Activated CD8-positive, alpha-beta memory T cell treated with anti-CD3 and anti-CD28 coated beads, Interleukin-2, amount 50 U/mL, for 1 hour (primary cell): Measurements from ENCODE around the gene KAZALD1.

Source experiments
- DNase-seq: peaks from one replicate; pipeline ENCODE4 v3.0.0-alpha.2; 2020; ENCODE audit errors: extremely low read depth

Gene KAZALD1

DNA sequence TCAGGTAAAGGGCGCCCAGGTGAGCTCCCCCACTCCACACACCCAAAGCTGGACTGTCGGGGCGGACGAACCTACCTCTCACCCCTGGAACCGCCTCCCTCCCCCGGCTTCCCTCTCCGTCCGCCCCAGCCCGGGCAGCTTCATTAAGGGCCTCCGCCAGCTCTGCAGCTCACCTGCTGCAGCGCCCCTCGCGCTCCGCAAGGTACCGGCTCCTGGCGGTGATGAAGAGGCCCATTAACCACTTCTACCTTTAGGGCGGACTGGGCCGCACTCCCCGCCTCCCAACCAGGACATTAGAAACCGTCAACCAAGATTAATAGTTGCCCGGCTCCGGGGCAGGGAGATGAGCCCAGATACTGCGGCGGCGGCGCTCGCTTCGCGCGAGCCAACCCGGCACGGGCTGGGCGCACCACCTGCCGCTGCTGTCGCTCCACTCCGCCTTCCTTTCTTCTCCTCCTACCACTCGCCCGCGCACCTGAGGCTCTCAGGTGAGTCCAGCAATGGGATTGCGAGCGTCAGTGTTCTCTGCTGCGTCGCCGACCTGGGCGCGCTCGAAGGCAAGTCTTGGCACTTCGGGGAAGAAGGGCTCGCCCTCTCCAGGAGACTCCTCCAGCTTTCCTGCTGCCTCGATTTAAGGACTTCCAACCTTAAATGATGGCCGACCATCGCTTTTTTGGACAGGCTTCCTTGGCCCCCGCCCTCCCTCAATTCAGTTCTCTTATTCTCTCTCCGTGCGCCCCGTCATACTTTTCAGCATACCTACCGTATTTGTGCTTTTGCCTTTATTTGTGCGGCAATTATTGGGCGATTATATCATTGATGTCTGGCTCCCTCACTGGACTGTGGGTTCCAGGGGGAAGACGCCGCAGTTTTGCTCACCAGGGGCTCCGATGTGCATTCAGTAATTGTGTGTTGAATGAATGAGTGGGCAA, 13.6 kb upstream of the KAZALD1 start:
- DNase-seq: no peak

DNA sequence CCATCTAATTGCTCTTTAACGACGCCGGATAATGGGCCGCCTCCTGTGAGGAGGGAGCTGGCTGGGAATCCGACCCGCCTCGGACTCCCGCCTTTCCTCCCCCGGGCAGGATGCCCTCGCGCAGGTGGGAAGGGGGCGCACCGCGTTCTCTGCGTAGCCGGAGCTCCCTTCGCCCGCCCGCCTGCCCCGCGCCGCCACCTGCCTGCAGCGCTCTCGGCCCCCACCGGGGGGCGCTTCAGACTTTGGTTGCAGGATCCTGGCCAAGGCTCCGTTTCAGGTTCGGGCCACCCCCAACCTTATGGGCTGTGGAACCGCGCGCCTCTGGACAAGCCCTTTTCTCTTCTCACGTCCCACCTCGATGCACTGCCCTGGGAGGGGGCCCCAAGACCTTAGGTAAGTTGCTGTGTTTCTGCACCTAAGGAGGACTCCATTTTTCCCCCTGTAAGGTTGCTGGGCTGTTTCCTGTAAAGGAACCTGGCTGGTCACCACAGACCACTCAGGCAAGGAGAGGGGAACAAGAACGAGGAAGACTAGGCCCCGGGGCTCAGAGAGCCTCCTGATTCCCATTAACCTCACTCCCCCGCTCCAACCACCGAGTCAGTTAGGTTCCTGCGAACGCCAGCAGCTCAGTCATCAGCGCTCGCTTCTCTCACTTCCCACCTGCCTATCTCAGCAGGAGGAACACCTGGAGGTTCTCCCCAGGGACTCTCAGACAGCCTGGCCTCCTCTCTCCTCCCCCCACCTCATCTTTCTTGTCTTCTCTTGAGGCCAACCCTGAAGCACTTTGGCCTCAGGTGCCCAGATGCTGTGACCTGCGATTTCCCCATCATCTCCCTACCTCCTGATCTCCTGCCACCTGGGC, 11.3 kb upstream of the KAZALD1 start:
- no peak for DNase-seq

DNA sequence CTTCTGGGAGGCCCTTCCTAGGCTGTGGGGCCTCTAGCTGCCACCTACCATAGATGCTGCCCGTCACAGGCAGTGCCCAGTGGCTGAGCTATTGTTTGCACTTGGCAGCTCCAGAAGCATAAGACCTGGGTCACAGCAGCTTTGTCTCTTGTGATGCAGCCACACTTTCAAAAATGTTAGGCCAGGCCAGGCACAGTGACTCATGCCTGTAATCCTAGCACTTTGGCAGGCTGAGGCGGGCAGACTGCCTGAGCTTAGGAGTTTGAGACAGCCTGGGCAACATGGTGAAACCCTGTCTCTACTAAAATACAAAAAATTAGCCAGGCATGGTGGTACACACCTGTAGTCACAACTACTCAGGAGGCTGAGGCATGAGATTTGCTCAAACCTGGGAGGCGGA, 9.5 kb upstream of the KAZALD1 start:
- no peak for DNase-seq

DNA sequence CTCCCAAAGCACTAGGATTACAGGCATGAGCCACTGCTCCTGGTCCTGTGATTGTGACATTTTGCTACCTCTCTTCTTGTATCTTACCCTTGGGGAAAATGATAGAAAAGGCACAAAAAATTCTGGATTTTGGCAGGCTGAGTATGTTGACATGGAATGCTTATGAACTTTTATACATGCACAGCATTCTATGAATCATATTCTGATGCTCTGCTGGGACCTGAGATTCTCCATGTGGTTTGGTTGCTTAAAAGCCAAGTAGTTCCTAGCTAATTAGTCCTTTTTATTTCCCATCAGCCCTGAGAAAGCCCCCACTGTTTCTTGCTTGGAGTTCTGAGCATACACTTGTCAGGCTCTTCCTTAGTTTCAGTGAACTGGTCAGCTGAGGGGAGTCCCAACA, 8.3 kb upstream of the KAZALD1 start:
- DNase-seq: no peak

DNA sequence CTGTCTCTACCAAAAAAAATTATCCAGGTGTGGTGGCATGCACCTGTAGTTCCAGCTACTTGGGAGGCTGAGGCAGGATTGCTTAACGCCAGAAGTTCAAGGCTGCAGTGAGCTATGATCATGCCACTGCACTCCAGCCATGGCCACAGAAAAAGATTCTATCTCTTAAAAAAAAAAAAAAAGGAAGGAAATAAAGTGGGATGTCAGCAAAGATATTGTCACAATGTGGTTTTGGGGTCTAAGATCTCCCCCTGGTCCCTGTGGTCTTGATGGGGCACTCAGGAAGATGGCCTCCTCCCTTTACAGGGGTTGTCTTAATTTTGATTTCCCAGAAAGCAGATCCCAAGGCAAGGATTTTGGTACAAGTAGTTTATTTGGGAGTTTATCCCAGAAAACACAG, 7.4 kb upstream of the KAZALD1 start:
- no peak for DNase-seq

DNA sequence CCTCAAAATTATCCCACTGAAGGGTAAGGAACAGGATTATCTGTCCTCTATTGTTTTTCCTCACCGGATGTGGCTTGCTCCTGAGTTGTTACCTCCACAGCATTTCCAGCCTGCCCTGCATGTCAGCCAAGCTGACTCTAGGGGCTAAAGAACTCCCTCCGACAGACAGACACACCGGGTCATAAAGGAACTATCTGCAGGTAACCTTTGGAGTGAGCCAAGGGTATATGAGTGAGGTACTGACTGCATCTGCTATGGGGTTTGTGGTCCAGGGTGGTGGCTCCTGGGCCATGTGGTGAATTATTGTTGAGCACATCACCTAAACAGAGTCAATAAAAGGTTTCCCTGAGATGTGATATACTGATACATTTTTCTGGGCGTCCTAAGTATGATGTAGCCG, 6.9 kb upstream of the KAZALD1 start:
- no peak for DNase-seq

DNA sequence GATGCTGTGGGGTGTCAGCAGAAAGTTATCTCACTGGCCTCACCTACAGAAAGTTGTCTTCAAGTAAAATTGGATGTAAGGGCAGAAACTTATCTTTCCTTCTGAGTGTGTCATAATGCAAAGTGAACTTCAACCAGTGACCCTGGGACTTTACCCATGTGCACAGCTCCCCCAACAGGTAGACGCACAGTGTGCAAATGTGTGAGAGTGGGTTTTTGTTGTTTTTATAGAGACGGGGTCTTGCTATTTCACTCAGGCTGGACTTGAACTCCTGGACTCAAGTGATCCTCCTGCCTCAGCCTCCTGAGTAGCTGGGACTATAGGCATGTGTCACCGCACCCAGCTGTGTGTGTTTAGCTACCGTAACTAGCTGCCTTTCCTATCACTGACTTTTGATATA, 6.4 kb upstream of the KAZALD1 start:
- no peak for DNase-seq

DNA sequence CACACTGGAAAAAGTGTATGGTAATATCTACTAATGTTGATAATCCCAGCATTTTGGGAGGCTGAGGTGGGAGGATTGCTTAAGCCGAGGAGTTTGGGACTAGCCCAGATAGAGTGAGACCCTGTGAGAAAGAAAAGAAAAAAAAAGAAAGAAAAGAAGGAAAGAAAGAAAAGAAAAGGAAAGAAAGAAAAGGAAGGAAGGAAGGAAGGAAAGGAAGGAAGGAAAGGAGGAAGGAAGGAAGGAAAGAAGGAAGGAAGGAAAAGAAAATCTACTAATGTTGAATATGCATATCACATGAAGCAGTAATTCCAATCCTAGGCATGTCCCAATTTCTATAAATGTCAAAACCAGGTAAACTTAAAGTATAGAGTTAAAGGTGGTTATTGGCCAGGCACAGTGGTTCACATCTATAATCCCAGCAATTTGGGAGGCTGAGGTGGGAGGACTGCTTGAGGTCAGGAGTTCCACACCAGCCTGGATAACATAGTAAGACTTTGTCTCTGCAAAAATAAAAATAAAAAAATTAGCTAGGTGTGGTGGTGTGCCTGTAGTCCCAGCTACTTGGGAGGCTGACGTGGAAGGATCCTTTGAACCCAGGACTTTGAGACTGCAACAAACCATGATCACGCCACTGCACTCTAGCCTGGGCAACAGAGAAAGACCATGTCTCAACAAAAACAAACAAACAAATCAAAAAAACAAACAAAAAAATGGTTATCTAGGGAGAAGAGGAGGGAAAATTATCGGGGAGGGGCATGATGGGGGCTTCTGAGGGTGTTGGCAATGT, 5.2 kb upstream of the KAZALD1 start:
- no peak for DNase-seq

DNA sequence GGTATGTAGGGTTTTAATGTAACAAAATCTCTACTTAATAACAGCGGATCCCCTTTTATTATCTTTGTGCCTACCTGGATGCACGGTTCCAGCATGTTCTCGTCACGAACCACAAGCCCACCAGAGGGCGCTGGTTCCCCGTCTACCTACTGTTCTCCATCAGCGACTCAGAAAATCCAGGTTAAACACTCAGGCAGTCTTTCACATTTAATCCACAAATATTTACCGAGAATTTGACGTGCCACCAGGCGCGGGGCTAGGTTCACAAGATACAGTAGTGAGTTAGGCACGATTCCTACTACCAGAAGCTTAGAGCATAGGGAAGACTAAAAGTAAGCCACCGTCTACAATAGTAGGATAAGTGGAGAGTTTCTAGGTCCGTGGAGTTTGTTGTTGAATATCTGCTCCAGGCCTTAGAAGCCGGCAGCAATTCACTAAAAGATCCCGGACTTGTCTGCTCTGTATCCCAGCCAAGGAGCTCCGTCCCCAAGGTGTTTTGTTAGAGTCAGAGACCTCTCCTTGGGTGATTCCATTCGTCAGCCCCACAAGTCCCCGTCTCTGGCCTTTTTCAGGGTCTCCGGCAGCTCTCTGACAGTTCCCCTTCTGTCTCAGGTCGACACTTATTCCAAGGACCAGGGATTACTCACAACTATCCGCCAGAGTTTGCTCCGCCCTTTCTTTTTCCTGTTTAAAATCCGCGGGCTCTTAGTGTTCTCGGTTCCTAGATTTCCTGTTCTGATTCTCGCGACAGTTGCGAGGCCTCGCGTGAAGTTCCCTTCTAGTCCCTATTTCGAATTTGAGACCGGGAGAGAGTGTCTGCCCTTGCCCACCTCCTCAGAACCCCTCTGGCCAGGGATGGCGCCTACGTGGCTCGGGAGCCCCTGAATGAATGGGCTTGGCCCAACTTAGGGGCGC, 1.5 kb upstream of the KAZALD1 start:
- peak; percentile 76 for DNase-seq

DNA sequence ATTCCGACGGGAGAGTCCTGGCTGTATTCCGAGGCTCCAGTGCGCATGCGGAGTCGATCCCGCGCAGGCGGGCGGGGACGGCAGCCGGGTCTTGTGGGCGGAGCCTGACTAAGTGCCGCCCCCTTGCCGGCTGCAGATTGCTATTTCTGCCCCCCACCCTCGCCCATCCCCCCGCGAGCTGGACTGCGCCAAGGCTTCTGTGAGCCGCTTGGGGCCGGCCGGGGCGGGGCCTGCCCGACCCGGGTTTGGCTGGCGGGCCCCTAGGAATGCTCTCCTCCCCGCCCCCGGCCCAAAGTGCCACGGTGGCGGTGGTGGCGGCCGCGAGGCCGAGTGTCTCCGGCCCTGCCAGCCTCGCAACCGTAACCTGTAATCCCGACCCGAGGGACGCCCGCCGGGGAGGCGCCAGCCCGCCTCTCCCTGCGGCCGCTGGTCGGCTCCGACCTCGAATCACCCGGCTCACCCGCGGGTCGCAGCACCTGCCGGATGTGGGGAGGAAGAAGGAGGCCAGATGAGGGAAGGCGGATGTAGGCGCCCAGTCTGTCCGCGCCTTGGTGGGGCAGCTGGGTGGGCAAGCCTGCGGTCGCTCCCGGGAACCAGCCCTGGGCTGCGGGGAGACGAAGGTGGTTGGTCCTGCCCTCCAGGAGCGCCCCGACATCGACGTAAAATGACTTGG, 702 bp upstream of the KAZALD1 start:
- DNase-seq: peak; percentile 75

DNA sequence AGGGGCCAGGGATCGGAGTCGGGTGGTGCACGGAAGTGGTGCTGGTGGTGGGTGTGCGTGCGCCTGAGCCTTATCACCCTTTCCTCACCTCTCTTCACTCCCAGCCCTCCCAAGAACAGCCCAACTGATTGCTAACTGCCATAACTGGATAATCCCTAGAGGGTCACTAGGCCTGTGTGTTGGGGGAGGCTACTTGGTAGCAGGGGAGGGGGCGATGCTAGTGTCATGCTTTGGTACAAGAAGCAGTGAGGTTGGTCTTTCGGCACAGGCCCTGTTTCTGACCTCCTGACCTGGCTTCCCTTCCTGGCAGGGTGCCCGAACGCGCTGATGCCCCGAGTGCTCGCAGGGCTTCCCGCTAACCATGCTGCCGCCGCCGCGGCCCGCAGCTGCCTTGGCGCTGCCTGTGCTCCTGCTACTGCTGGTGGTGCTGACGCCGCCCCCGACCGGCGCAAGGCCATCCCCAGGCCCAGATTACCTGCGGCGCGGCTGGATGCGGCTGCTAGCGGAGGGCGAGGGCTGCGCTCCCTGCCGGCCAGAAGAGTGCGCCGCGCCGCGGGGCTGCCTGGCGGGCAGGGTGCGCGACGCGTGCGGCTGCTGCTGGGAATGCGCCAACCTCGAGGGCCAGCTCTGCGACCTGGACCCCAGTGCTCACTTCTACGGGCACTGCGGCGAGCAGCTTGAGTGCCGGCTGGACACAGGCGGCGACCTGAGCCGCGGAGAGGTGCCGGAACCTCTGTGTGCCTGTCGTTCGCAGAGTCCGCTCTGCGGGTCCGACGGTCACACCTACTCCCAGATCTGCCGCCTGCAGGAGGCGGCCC, 652 bp downstream of the KAZALD1 start:
- no peak for DNase-seq

DNA sequence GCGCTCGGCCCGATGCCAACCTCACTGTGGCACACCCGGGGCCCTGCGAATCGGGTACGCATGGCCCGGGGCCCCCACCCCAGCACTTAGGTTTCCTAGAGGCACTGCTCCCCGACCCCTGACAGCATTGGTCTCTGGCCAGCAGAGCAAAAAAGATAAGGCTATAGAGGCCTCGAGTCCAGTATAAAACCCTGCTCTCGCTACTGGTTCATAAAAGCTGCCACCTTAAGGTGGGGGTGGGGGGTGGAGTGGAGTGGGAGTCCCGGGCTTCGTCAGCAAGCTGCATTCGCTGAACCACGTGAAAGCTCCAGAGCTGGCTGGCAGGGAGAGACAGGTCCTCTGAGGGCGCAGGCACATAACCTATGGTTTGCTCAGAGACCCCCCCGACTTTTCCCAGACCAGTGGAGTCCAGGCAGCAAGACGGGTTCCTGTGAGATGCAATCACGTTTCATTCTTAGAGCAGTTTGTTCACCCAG, 1.3 kb downstream of the KAZALD1 start:
- DNase-seq: no peak

DNA sequence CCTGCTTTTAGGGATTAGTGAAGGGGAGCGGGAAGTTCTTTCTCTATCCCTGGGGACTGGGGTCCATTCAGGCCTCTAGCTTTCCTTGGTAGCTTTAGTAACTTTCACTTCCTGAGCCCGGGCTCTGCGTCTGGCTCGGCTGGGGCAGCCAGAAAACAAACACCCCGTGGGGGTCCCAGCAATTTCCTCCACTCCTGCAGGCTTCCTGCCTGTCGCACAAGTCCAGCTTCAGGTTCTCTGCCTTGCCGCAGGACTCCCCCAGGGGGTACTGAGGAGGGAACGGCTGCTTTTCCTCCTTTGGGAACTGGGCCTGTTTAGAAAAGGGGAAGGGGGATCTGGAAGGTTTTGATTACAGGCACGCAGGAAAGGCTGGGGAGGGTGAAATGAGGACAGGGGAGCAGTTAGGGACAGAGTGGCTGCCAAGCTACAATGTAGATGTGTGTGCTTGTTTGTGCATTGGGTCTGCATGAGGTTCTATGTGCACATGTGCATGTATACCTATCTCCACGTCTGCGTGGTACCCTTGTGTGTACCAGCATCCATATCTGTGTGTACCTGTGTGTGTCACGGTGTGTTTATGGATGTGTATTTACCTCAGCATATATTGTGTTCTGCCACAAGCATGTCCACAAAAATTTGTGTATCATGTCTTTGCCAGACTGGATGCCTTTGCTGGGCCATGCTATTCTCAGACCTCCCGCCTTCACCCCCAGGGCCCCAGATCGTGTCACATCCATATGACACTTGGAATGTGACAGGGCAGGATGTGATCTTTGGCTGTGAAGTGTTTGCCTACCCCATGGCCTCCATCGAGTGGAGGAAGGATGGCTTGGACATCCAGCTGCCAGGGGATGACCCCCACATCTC, 2.0 kb downstream of the KAZALD1 start:
- DNase-seq: no peak

DNA sequence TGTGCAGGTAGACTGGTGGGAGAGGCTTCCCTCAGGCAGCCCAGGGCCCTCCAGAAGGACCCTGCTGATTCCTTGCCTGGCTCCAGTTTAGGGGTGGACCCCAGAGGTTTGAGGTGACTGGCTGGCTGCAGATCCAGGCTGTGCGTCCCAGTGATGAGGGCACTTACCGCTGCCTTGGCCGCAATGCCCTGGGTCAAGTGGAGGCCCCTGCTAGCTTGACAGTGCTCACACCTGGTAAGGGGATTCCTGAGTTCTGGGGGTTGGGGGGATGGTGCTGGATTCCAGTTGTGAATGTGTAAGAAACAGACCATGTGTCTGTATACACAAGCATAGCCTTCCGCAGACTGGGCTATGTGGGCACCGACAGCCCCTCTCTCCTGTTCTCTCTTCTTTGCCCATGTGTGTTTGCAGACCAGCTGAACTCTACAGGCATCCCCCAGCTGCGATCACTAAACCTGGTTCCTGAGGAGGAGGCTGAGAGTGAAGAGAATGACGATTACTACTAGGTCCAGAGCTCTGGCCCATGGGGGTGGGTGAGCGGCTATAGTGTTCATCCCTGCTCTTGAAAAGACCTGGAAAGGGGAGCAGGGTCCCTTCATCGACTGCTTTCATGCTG, 2.7 kb downstream of the KAZALD1 start:
- no peak for DNase-seq

DNA sequence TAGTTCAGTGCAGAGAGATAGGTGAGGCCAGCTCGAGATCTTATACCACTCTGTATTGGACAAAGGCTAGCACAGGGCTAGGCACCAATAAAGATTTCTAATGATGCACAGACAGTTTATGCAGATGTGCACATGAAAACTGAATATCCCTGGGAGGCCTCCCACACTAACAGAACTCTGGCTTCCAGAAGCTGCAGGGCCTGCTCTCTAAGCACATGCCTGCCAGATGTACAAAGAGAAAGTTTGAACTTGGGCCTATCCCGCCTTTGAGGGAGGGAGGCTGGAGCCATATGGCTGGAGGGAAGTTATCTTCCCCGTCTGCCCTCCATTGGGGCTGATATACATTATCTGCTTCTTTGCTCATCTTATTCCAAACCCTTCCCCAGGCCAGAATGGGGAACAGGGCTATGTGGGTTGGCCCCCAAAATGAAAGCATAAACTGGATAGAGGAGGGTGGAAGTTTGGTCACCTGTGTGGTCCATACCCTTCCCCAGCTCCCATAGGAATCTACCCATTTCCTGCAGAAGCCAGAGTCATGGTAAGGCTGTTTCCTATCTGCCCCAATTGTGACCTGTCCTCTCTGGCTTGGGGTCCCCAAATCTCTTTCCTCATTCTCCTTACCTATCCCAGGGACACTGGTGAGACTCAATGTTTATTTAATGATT, 3.8 kb downstream of the KAZALD1 start:
- DNase-seq: no peak

DNA sequence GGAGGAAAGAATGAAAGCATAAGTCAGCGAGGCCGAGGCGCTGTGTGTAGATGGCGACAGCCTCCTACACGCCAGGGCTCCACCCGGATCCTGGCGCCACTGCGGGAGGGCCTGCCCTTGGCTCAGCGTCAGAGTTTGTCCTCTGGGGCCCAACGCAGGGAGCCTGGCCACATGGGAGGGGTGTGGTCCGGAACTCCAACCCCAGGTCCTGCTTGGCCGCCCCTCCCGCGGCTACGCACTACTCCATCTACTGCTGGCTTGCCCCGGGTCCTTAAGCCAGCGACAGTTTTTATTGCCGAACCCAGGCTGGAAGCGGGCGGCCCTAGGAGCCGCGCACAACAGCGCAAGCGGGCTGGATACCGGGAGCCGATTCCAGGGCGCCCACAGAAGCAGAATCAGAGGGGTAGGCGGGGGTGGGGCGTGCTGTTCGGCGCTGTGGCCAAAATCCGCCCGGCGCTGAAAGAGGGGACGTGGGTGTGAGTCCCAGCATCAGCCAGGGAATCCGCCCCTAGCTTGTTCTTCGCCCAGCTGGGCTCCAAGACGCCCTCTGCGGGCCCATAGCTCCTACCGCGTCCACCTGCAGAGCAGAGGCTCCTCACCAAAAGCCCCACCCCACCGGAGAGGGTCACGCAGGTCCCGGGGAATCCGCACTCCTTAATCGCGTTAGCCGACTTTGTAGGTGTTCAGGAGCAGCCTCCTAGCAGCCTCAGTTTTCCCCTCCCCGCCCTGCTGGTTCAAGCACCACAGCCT, 4.5 kb downstream of the KAZALD1 start:
- DNase-seq: no peak

DNA sequence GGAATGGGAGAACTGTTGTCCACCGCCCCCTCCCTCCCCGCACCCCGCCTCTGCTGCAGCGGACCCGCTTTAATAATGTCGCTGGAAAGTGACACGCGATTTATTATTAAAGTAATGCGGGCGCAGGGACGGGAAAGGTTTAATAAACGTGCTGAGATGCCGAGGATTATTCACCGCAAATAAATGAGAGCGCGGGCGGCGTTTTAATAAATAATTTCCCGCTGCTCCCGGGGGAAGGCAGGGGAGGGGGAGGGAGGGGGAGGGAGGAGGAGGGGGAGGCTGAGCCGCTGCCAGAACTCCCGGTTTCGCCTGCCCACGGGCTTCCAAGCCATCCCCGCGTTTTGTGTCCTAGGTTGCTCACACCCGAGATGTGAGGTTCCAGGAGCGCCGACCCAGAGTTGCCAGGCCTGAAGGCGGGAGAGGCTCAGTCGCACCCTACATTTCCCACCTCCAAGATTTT, 5.1 kb downstream of the KAZALD1 start:
- DNase-seq: no peak
